ENCODE data around the gene SPECC1. TPM values are rescaled to one million over a fixed set of nuclear protein-coding genes. Genes with fewer than 3 reads are reported as not detected.

The SPECC1 gene
- total and polyA plus RNA-seq, 10 of the 15 experiments (the other 5 are each of a cell fraction or from before 2014, with no cell fraction given) = 6.4 to 40.6 (median 23.9) TPM

DNA sequence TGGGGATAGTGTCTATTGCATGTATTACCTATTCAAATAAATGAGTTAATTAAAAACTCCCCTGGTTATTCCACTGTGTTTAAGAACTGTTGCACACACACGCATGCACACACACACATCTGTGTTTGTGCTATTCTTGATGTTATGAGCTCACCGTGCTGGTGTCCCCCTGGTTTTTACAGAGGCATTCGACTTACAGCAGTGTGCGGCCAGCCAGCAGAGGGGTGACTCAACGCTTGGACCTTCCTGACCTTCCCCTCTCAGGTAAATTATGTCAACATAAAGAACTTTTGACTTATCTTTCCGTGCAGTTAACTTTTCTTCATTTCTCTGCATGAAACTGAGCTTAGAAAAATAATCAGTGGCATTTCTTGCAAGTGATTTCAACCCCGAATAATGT lies 244.2 kb downstream of the SPECC1 start (continued):
- no peak for TF ChIP-seq ZBTB4 (CRISPR knock-in tag; IDR thresholded peaks at IDR 0.05)
- TF ChIP-seq KLF5 (IDR thresholded peaks at IDR 0.05; ENCODE audit: partially characterized antibody) = no peak
- no peak for TF ChIP-seq BRCA1 (IDR thresholded peaks at IDR 0.05; ENCODE audit: low read depth, low read length)
- TF ChIP-seq RELB (IDR thresholded peaks at IDR 0.05; ENCODE audit: low read depth) = no peak
- TF ChIP-seq ZNF384 (IDR thresholded peaks at IDR 0.05; ENCODE audit: borderline replicate concordance, low read depth, low read length) = no peak
- no peak for TF ChIP-seq PAX8 (IDR thresholded peaks at IDR 0.05)
- no peak for TF ChIP-seq CBX3 (IDR thresholded peaks at IDR 0.05; ENCODE audit: borderline replicate concordance, low read depth)

GRCh38 chr17:20254541-20254940 lies 245.4 kb downstream of the SPECC1 start:
- intact Hi-C loops (cut with micrococcal nuclease; ENCODE audit: unreplicated experiment) = no loop called here
- FAIRE-seq = no peak
- no TSS peak for BruUV-seq (replicated peaks)
- in situ Hi-C loops (cut with MboI) = no loop called here
- Histone ChIP-seq H2AFZ (ENCODE audit: control insufficient read depth, low read depth, low read length) (no peak overlapping the region), H4K20me1 (ENCODE audit: control insufficient read depth, insufficient read depth) (no peaks in the 10 kb centered on the region), H3K9ac (ENCODE audit: control insufficient read depth, insufficient read depth, low read length) (no peak overlapping the region), H3K4me1 (ENCODE audit: control insufficient read depth, insufficient read depth, low read length) (no peaks in the 10 kb centered on the region), H3K79me2 (ENCODE audit: control insufficient read depth, insufficient read depth, low read length) (no peaks in the 10 kb centered on the region), H3K36me3 (ENCODE audit: control insufficient read depth in 2 of 2, insufficient read depth in 2 of 2, low read length in 1 of 2) (peaks cover 0 to 4% of the 10 kb centered on the region in 2 experiments; a peak in 2 of 4 replicates), H3K4me3 (no peak overlapping the region), H3K4me2 (ENCODE audit: control insufficient read depth, insufficient read depth) (no peak overlapping the region), H3K27ac (ENCODE audit: control insufficient read depth, insufficient read depth) (no peak overlapping the region), H3K27me3 (replicated peaks in 1 of 2; ENCODE audit: control insufficient read depth in 2 of 2, insufficient read depth in 2 of 2, low read length in 1 of 2) (no peaks in the 10 kb centered on the region), H3K9me3 (replicated peaks; ENCODE audit: control insufficient read depth, insufficient read depth, low read length) (no peaks in the 10 kb centered on the region)
- POLR2A ChIA-PET = no interaction called here
- no peak for DNase-seq (ENCODE audit: low read depth, low spot score)
- WGBS (ENCODE audit: insufficient coverage, insufficient replicate concordance, low lambda C conversion rate, missing lambda C conversion rate) = 96% methylated on average over 2 of the region's 2 CpGs
- CTCF ChIA-PET = no interaction called here
- RAD21 ChIA-PET (ENCODE audit: unreplicated experiment) = no interaction called here
- ATAC-seq = no peak
- SMC1A ChIA-PET (ENCODE audit: uncharacterized antibody, unreplicated experiment) = no interaction called here
- TF ChIP-seq CREM (IDR thresholded peaks at IDR 0.05; ENCODE audit: low read depth) = no peak
- TF ChIP-seq GATAD2B (conservative IDR thresholded peaks at IDR 0.05; ENCODE audit: low read depth) = no peak
- TF ChIP-seq CUX1 (IDR thresholded peaks at IDR 0.05; ENCODE audit: insufficient replicate concordance, low read depth, low read length) = no peak
- TF ChIP-seq SMAD5 (IDR thresholded peaks at IDR 0.05; ENCODE audit: low read depth) = no peak
- TF ChIP-seq PBX3 (IDR thresholded peaks at IDR 0.05; ENCODE audit: insufficient replicate concordance, low read depth, low read length) = no peak
- TF ChIP-seq YY1 (IDR thresholded peaks at IDR 0.05; ENCODE audit: low read depth, low read length) = no peak
